ENCODE results near the gene GUCD1. TPM values are rescaled to one million over a fixed set of nuclear protein-coding genes. Genes with fewer than 3 reads are reported as not detected.
"Not testable (repeated sequence)": the region's sequence is repeated elsewhere in the genome, so short reads cannot be mapped to it uniquely, and the experiment has no call there.

The GUCD1 gene
- total RNA-seq, 2 experiments from 2014 or later = 99.7 to 111 TPM

DNA sequence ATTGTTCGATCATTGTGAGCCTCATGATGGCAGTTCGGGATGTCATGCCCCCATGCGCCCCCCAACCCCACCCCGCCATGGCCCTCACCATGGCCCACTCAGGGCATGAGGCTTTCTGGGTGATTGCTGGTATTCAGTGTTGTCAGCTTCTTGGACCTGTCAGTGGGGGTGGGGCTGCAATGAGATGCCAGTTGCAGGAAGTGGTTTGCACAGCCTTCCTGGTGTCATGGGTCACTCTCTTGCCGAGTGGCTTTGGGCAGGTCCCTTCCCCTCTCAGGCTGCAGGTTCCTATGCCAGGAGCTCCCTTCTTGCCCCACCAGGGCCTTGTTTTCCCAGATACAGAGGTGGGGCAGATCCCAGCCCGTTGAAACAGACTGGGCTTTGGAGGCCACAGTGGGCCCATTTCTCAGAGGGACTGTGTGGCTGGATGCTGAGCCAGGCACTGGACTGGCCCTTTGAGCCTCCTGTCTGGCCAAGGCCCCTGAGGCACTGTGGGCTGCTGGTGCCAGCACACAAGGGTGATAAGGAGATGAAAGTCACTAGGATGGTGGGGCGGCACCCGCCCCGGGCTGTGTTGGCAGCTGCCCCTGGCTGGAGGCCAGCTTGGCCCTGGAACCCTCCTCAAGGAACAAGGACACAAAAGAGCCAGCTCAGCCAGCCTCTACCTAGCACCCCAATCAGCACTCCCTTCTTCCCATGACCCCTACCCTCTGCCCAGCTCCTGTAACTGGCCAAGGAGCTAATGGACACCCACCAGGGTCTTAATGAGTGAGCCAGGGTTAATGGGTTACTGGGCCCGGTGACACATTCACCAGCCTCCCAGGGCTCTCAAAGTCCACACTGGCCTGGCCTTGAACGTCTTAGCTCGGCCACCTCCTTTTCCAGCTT, 46.5 kb upstream of the GUCD1 start:
- no peak overlapping the region for H3K4me3 Mint-ChIP-seq
- H3K9me3 Mint-ChIP-seq = no peaks in the 10 kb centered on the region
- H3K27ac Mint-ChIP-seq = no peak overlapping the region
- TF ChIP-seq, protein P1, sequence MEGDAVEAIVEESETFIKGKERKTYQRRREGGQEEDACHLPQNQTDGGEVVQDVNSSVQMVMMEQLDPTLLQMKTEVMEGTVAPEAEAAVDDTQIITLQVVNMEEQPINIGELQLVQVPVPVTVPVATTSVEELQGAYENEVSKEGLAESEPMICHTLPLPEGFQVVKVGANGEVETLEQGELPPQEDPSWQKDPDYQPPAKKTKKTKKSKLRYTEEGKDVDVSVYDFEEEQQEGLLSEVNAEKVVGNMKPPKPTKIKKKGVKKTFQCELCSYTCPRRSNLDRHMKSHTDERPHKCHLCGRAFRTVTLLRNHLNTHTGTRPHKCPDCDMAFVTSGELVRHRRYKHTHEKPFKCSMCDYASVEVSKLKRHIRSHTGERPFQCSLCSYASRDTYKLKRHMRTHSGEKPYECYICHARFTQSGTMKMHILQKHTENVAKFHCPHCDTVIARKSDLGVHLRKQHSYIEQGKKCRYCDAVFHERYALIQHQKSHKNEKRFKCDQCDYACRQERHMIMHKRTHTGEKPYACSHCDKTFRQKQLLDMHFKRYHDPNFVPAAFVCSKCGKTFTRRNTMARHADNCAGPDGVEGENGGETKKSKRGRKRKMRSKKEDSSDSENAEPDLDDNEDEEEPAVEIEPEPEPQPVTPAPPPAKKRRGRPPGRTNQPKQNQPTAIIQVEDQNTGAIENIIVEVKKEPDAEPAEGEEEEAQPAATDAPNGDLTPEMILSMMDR (IDR thresholded peaks at IDR 0.05) = no peak
- POLR2A ChIA-PET = interaction anchor here (1.1 kb wide), 1 partner anchor 14 kb away, joined by 3 read pairs; no protein-coding TSS in a partner anchor
- no peaks in the 10 kb centered on the region for H3K27me3 Mint-ChIP-seq
- no peak for ATAC-seq
- intact Hi-C loops (cut with micrococcal nuclease) = no loop called here
- peaks cover 19% of the 10 kb centered on the region for H3K4me1 Mint-ChIP-seq (ENCODE audit: low read depth)
- peak; percentile 40 for DNase-seq
- no peaks in the 10 kb centered on the region for H3K36me3 Mint-ChIP-seq (ENCODE audit: low read depth)
- CTCF ChIA-PET = no interaction called here

DNA sequence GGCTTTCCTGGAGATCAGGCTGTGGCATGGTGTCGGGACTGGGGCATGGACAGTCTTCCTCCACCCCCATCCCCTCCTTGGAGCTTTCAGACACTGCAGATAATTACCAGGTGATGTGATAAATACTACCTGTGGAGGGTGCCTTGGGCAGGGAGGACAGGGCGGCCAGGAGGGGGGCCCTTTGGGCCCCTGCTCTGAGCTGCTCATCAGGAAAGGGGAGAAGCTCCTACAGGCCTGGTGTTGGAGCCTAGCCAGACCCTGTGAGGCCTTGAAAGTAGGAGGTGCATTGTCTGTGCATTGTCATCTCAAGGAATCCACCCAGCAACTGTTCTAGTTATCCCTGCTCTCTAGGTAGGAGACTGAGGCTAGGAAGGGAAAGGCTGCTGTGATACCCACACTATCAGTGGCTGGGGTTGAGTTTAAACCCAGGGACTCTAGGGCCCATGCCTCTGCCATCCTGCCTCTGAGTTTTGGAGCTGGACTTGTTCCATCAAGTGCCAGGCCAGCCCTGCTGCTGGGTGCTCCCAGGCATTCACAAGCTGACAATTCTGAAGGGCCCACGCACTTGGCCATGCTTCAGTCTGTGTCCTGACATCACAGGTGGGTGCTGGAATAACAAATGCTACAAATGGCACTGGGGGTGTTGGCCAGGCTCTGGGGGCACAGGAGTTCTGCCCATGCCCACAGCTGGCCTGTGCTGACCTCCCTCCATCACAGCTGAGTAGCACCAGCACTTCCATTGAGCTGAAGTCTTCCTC, 45.2 kb upstream of the GUCD1 start:
- H3K4me3 Mint-ChIP-seq; H3K9me3 Mint-ChIP-seq; CTCF ChIA-PET; intact Hi-C loops (cut with micrococcal nuclease); H3K27me3 Mint-ChIP-seq; POLR2A ChIA-PET; DNase-seq; ATAC-seq; H3K36me3 Mint-ChIP-seq (ENCODE audit: low read depth); H3K27ac Mint-ChIP-seq: not testable (repeated sequence)
- H3K4me1 Mint-ChIP-seq (ENCODE audit: low read depth) = peaks cover 19% of the 10 kb centered on the region

DNA sequence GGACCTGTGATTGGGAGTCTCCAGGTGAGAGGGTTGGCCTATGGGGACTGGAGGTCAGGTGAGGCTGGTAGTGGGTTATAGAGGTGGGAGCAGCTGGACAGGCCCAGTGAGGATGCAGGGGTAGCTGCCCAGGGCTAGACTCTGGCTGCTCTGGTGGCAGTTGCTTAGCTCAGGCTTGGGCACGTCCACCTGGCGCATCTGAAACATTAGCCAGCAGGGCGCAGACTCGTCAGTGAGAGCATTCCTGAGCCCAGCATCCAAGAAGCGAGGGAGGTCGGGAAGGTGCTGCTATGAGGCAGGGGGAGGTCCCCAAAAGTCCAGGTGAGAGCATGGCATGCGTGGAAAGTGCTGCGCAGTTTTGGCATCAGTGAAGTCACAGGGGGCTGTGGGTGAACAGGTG, 44.6 kb upstream of the GUCD1 start:
- POLR2A ChIA-PET = no interaction called here
- H3K9me3 Mint-ChIP-seq = no peaks in the 10 kb centered on the region
- no peaks in the 10 kb centered on the region for H3K27me3 Mint-ChIP-seq
- CTCF ChIA-PET = no interaction called here
- no peak overlapping the region for H3K4me3 Mint-ChIP-seq
- no peak overlapping the region for H3K27ac Mint-ChIP-seq
- ATAC-seq (no peak), DNase-seq (no peak)
- intact Hi-C loops (cut with micrococcal nuclease) = no loop called here
- H3K4me1 Mint-ChIP-seq (ENCODE audit: low read depth) = peaks cover 19% of the 10 kb centered on the region
- no peaks in the 10 kb centered on the region for H3K36me3 Mint-ChIP-seq (ENCODE audit: low read depth)
- TF ChIP-seq, protein P1 (IDR thresholded peaks at IDR 0.05) = no peak

DNA sequence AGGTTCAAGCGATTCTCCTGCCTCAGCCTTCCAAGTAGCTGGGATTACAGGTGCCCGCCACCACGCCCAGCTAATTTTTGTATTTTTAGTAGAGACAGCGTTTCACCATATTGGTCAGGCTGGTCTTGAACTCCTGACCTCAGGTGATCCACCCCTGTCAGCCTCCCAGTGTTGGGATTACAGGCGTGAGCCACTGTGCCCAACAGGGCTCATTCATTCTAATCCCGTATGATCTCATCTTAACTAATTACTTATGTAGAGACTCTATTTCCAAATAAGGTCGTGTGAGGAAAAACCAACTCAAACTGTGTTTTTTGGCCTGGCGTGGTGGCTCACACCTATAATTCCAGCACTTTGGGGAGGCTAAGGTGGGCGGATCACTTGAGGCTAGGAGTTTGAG, 42.1 kb upstream of the GUCD1 start:
- CTCF ChIA-PET; POLR2A ChIA-PET; H3K36me3 Mint-ChIP-seq (ENCODE audit: low read depth); H3K4me1 Mint-ChIP-seq (ENCODE audit: low read depth); DNase-seq; H3K27me3 Mint-ChIP-seq; ATAC-seq; H3K9me3 Mint-ChIP-seq; H3K27ac Mint-ChIP-seq; intact Hi-C loops (cut with micrococcal nuclease); H3K4me3 Mint-ChIP-seq: not testable (repeated sequence)

DNA sequence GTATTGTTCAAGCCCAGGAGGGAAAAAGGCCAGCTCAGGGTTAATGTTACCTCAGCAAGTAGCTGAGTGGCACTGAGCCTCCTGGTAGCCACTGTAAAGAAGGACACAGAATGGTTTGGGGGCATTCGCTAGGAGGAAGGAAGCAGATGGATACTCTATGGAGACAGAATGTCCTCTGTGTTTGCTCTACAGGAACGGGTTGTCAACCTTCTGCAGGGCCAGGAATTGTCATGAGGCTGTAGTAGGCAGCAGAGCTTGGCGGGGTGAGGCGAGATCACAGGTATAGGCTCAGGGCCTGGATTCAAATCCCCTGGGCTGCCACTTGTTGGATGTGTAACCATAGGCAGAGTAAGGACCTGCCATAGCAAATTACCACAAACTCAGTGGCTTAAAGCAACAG, 40.9 kb upstream of the GUCD1 start:
- CTCF ChIA-PET = no interaction called here
- Mint-ChIP-seq H3K4me1 (ENCODE audit: low read depth) (peaks cover 5% of the 10 kb centered on the region), H3K27me3 (peaks cover 5% of the 10 kb centered on the region), H3K27ac (no peak overlapping the region), H3K9me3 (no peaks in the 10 kb centered on the region), H3K4me3 (no peak overlapping the region), H3K36me3 (ENCODE audit: low read depth) (no peaks in the 10 kb centered on the region)
- intact Hi-C loops (cut with micrococcal nuclease) = no loop called here
- no peak for DNase-seq
- TF ChIP-seq, protein P1 (IDR thresholded peaks at IDR 0.05) = no peak
- POLR2A ChIA-PET = no interaction called here
- ATAC-seq = no peak

DNA sequence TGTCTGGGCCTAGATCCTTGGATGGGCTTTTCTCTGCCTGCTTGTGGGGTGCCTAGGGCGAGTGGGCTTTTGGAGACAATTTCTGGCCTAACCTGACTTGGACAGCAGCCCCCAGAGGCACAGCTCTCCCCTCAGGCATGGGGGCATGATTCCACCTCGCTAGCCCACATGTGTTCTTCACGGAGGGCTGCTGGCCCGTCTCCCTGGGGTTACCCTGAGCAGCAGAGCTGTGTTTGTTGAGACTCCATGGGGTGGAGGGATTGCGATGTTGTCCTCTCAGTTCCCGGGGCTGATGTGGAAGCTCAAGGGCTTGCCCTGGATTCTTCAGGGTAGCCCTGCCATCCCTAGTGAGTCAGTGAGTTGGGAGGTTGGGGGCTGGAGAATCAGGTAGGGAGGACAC, 40.3 kb upstream of the GUCD1 start:
- intact Hi-C loops (cut with micrococcal nuclease) = no loop called here
- no peak overlapping the region for H3K4me3 Mint-ChIP-seq
- TF ChIP-seq, protein P1 (IDR thresholded peaks at IDR 0.05) = no peak
- peaks cover 5% of the 10 kb centered on the region for H3K4me1 Mint-ChIP-seq (ENCODE audit: low read depth)
- CTCF ChIA-PET = no interaction called here
- DNase-seq (no peak), ATAC-seq (no peak)
- H3K27me3 Mint-ChIP-seq = peaks cover 5% of the 10 kb centered on the region
- POLR2A ChIA-PET = no interaction called here
- H3K27ac Mint-ChIP-seq = no peak overlapping the region
- no peaks in the 10 kb centered on the region for H3K36me3 Mint-ChIP-seq (ENCODE audit: low read depth)
- H3K9me3 Mint-ChIP-seq = no peaks in the 10 kb centered on the region

All from activated CD8-positive, alpha-beta T cell treated with anti-CD3 and anti-CD28 coated beads for 36 hours (primary cell).